Body of pancreas (tissue), 4 donors: ENCODE measurements around the gene NRL. TPM values are rescaled to one million over a fixed set of nuclear protein-coding genes. Genes with fewer than 3 reads are reported as not detected.

Experiments
- ATAC-seq: fragments of 150-250 bp; one replicate; pipeline ENCODE4 v1.9.1; 2016
- DNase-seq, 4 donors: peaks; one replicate each; pipeline ENCODE4 v3.0.0-alpha.2; 2019
- H3K27ac ChIP-seq, 4 donors: fragments of 200-600 bp; sonication (generic); 1 replicate in 3 of 4; 2 replicates in 1 of 4; pipeline versions ENCODE4 v1.5.1 to v1.6.1; 2016 to 2019; ENCODE audit warnings: mild to moderate bottlenecking in 1 of 4, mixed read lengths in 1 of 4, moderate library complexity in 1 of 4
- H3K27me3 ChIP-seq, 2 donors: fragments of 200-600 bp; sonication (generic); one replicate each; pipeline ENCODE4 v1.6.0; 2016; ENCODE audit warnings: mild to moderate bottlenecking in 1 of 2
- H3K36me3 ChIP-seq, 2 donors: fragments of 200-600 bp; sonication (generic); replicated peaks in 1 of 2; 2 replicates each; pipeline ENCODE4 v1.5.1; 2016; ENCODE audit warnings: low read depth in 2 of 2; ENCODE audit not compliant: insufficient read depth in 1 of 2
- H3K4me1 ChIP-seq: fragments of 200-600 bp; sonication (generic); one replicate; pipeline ENCODE4 v1.6.0; 2016
- H3K4me3 ChIP-seq, 2 donors: fragments of 200-600 bp; sonication (generic); 1 replicate in 1 of 2; 2 replicates in 1 of 2; pipeline ENCODE4 v1.5.1; 2016 to 2019
- H3K9me3 ChIP-seq, 3 donors: fragments of 200-600 bp; sonication (generic); 1 replicate in 2 of 3; 2 replicates in 1 of 3; pipeline ENCODE4 v1.5.1; 2016
- POLR2A ChIP-seq, 3 donors: fragments of 450-650 bp; IDR thresholded peaks; one replicate each; pipeline ENCODE4 v1.6.1; 2016; ENCODE audit warnings: antibody characterized with exemption in 3 of 3, mild to moderate bottlenecking in 2 of 3
- WGBS, 2 donors: methylation state at CpG; one replicate each; pipeline ENCODE4 v1.1.5; 2017; 5-methylcytosine and 5-hydroxymethylcytosine counted together
- intact Hi-C: fragments of 100-400 bp; cut with DNase I; formaldehyde crosslinking; loops from one replicate; pipeline ENCODE4 v1.15.1; 2023
- total RNA-seq, 2 donors: library from RNA; depleted of rRNA; stranded (reverse); fragments of >200 nt; gene quantifications; one replicate each; pipeline ENCODE4 v1.1.0, GENCODE V29; 2016
- TF ChIP-seq, protein P1 (sequence below), 7 experiments: fragments of 450-650 bp in 4 of 7; fragments of 200-600 bp in 3 of 7; sonication (generic) in 3 of 7; IDR thresholded peaks; one replicate each; pipeline ENCODE4 v1.5.1; 2016 to 2019; ENCODE audit warnings: antibody characterized with exemption in 7 of 7

NRL gene
- total RNA-seq, 2 donors from 2014 or later = 2.1 to 2.6 TPM

DNA sequence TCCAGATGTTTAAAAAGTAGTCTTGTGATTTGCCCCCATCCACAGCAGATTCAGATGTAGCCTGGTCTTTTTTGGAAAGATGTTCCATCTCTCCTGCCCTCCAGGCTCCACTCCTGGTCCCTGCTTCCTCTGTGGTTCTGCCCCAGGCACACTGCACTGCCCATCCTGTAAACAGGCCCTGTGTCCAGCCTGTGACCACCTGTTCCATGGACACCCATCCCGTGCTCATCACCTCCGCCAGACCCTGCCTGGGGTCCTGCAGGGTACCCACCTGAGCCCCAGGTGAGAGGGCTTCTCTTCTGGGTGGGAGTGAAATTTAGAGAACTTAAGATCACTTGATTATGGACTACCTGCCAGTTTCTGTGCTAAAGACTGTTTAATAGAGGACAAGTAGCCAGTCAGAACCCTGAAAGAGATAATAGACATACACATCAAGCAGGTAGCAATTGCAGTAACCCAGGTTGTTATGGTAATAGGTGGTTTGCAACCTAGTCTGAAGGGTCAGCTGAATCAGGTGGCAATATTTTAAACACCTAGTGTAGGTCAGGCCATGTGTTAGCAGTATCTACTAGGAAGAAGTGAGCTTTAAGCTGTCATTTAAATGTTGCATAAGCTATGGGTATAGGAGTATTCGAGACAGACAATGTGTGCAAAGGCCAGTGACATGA, 34.7 kb upstream of the NRL start:
- Histone ChIP-seq H3K36me3 (peaks cover 0 to 16% of the 10 kb centered on the region in 2 donors), H3K9me3 (no peaks in the 10 kb centered on the region), H3K4me3 (no peak overlapping the region), H3K4me1 (peaks cover 36% of the 10 kb centered on the region), H3K27me3 (no peaks in the 10 kb centered on the region), H3K27ac (no peak overlapping the region)
- 93 to 94% methylated on average over 3 of the region's 3 CpGs for WGBS, 2 donors
- DNase-seq = no peak
- intact Hi-C loops = no loop called here
- TF ChIP-seq, protein P1, sequence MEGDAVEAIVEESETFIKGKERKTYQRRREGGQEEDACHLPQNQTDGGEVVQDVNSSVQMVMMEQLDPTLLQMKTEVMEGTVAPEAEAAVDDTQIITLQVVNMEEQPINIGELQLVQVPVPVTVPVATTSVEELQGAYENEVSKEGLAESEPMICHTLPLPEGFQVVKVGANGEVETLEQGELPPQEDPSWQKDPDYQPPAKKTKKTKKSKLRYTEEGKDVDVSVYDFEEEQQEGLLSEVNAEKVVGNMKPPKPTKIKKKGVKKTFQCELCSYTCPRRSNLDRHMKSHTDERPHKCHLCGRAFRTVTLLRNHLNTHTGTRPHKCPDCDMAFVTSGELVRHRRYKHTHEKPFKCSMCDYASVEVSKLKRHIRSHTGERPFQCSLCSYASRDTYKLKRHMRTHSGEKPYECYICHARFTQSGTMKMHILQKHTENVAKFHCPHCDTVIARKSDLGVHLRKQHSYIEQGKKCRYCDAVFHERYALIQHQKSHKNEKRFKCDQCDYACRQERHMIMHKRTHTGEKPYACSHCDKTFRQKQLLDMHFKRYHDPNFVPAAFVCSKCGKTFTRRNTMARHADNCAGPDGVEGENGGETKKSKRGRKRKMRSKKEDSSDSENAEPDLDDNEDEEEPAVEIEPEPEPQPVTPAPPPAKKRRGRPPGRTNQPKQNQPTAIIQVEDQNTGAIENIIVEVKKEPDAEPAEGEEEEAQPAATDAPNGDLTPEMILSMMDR (IDR thresholded peaks at IDR 0.05) = no peak
- no peak for TF ChIP-seq POLR2A (IDR thresholded peaks at IDR 0.05)
- no peak for ATAC-seq

DNA sequence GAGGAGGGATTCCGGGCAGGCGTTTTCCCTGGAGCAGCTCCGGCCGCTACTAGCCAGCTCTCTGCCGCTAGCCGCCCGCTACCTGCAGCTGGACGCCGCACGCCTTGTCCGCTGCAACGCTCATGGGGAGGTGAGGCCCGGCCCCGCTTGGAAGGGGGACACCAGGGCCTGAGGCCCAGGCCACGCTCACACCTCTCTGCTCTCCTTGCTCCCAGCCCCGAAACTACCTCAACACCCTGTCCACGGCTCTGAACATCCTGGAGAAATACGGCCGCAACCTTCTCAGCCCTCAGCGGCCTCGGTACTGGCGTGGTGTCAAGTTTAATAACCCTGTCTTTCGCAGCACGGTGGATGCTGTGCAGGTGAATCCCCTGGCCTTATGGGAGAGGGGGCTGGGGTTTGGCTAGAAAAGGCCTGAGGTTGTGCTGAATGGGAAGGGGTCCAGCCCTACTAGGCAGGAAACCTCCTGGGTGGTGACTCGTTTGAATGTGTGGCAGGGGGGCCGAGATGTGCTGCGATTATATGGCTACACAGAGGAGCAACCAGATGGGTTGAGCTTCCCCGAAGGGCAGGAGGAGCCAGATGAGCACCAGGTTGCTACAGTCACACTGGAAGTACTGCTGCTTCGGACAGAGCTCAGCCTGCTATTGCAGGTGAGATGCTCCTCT, 33.1 kb upstream of the NRL start:
- no peak for ATAC-seq
- intact Hi-C loops = no loop called here
- peak overlapping the region; percentile 76 to 87 (median 80) for H3K27ac ChIP-seq
- H3K4me3 ChIP-seq = peak overlapping the region; percentile 87 to 96
- H3K4me1 ChIP-seq = peaks cover 36% of the 10 kb centered on the region
- peaks cover 0 to 16% of the 10 kb centered on the region in 2 donors for H3K36me3 ChIP-seq
- DNase-seq = no peak
- H3K9me3 ChIP-seq = no peaks in the 10 kb centered on the region
- TF ChIP-seq POLR2A (IDR thresholded peaks at IDR 0.05) = no peak
- TF ChIP-seq, protein P1 (IDR thresholded peaks at IDR 0.05) = no peak
- no peaks in the 10 kb centered on the region for H3K27me3 ChIP-seq
- WGBS, 2 donors = 4 to 9% methylated on average over 13 to 27 of the region's 29 CpGs

DNA sequence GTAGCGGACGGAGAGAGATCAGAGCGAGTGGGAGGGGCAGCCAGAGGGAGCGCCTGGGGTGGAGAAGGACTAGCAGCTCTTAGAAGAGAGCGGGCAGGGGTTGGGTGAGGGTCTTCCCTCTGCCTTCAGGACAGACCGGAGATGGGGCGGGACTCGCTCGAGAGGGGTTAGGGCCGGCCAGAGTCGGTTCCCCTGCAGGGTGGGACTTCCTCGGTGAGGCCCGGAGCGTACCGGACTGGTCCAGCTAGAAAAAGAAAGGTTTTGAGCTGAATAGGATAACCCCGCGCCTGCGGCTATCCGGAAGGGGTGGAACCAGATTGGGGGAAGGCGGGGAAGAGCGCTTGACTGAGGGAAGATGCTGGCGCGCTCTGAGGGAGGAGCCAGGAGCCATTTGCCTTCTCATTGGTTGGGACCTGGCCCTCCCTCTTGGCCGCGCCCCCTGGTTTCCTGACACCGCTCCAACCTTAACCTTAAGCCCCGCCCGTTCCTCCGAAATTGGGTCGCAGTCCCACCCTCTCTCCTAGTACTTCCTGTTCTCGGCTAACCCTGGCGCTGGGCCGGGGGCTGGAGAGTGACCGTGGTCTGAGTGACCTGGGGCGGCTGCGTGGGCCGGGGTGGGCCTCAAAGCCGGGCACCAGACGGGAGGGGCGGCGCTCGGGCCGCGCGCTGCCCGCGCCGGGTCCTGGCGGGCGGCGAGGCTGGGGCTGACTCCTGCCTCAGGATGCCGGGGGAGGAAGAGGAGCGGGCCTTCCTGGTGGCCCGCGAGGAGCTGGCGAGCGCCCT, 32.4 kb upstream of the NRL start, which contains the start of gene RNF31:
TSS of gene RNF31 (plus strand) at position 521 of the 783 bp plus-strand sequence. CDS start at position 722, 201 bp downstream.
- TF ChIP-seq, protein P1 (IDR thresholded peaks at IDR 0.05) = peak in 1 of 7 experiments; percentile 3
- TF ChIP-seq POLR2A (IDR thresholded peaks at IDR 0.05) = peak in 2 of 3 donors; percentile 67 to 76
- WGBS, 2 donors = 0 to 2% methylated on average over 33 to 44 of the region's 57 CpGs
- H3K9me3 ChIP-seq = no peaks in the 10 kb centered on the region
- H3K27ac ChIP-seq = peak within 1 kb of the TSS; percentile 78 to 93 (median 84)
- H3K27me3 ChIP-seq = no peaks in the 10 kb centered on the region
- peaks cover 41% of the 10 kb centered on the region for H3K4me1 ChIP-seq
- H3K4me3 ChIP-seq = peak within 1 kb of the TSS; percentile 87 to 96
- intact Hi-C loops = no loop called here
- DNase-seq (peak; percentile 98 to 99 (median 98)), ATAC-seq (peak; percentile 93)
- peaks cover 0 to 16% of the 10 kb centered on the region in 2 donors for H3K36me3 ChIP-seq

DNA sequence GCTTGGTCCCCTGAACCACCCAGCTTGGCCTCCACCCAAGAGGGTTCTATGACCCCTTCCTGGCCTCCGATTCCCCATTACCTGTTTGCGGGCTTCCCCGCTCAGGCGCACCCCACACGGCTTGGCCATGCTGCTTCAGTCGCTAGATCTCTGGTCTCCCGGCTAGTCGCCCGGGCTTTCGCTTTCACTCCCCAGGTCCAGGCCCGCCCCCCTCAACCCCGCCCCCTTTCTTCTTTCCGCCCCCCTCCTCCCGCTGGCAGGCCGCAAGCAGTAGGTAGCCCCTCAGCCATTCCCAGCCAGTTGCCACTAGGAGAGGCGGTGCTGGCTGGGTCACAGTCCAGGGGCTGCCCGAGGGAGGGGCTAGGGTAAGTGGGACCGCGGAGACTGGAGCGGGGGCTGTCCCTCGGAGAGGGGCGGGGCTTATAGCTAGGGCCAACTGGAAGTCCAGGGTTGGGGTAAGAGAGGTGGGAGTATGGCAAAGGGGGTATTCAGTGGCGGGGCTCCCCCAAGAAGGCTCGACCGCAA, 31.8 kb upstream of the NRL start, which contains the start of gene PSME2:
TSS of gene PSME2 (minus strand) at position 158 of the 525 bp plus-strand sequence. CDS start at position 129, 29 bp downstream.
- H3K27me3 ChIP-seq = no peaks in the 10 kb centered on the region
- peak; percentile 76 for ATAC-seq
- peaks cover 0 to 13% of the 10 kb centered on the region in 2 donors for H3K36me3 ChIP-seq
- TF ChIP-seq, protein P1 (IDR thresholded peaks at IDR 0.05) = peak in 3 of 7 experiments; percentile 4 to 26 (median 16)
- TF ChIP-seq POLR2A (IDR thresholded peaks at IDR 0.05) = peak in 2 of 3 donors; percentile 10 to 30
- no peaks in the 10 kb centered on the region for H3K9me3 ChIP-seq
- H3K27ac ChIP-seq = peak within 1 kb of the TSS; percentile 78 to 93 (median 84)
- H3K4me3 ChIP-seq = peak within 1 kb of the TSS; percentile 87 to 96
- peaks cover 45% of the 10 kb centered on the region for H3K4me1 ChIP-seq
- 0% methylated on average over 20 to 25 of the region's 25 CpGs for WGBS, 2 donors
- DNase-seq = peak; percentile 94 to 98 (median 97)
- intact Hi-C loops = no loop called here
